Astrocyte of the cerebellum (primary cell): Measurements from ENCODE around the gene PPP2R2D.
"Not testable (repeated sequence)": the region's sequence is repeated elsewhere in the genome, so short reads cannot be mapped to it uniquely, and the experiment has no call there.

Source experiments
- DNase-seq: peaks from one replicate; pipeline ENCODE4 v3.0.0-alpha.2; 2011; ENCODE audit warnings: low read depth
- H3K4me3 ChIP-seq: 2 replicates; pipeline ENCODE4 v1.5.1; 2011; ENCODE audit warnings: mild to moderate bottlenecking, low read depth, low read length, moderate library complexity
- CTCF ChIP-seq: IDR thresholded peaks from 2 replicates; pipeline ENCODE4 v1.5.1; 2012; ENCODE audit warnings: low read length, low read depth, moderate library complexity, mild to moderate bottlenecking; ENCODE audit errors: missing control alignments
- in situ Hi-C: cut with HindIII; loops from 2 replicates; pipeline ENCODE4 v1.10.0; 2017; ENCODE audit warnings: low sequenced_read_pairs

The PPP2R2D gene

GRCh38 chr10:131949041-131949862 is 48.4 kb downstream of the PPP2R2D start:
- in situ Hi-C loops, result no loop called here
- DNase-seq, result no peak
- TF ChIP-seq CTCF, result no peak
- no peak overlapping the region for H3K4me3 ChIP-seq

GRCh38 chr10:131949908-131950307 is 49.1 kb downstream of the PPP2R2D start:
- DNase-seq, H3K4me3 ChIP-seq, in situ Hi-C loops: not testable (repeated sequence)

- no peak overlapping the region for H3K4me3 ChIP-seq
- in situ Hi-C loops, result no loop called here
- TF ChIP-seq CTCF, result no peak
- DNase-seq, result no peak
These were observed 53.7 kb downstream of the PPP2R2D start for GRCh38 chr10:131954356-131954965.

GRCh38 chr10:131955591-131956340 is 55.0 kb downstream of the PPP2R2D start:
- DNase-seq, result no peak
- in situ Hi-C loops, result no loop called here
- no peak overlapping the region for H3K4me3 ChIP-seq
- TF ChIP-seq CTCF, result no peak

GRCh38 chr10:131959841-131960240 is 59.0 kb downstream of the PPP2R2D start:
- in situ Hi-C loops, result no loop called here
- no peak overlapping the region for H3K4me3 ChIP-seq
- no peak for DNase-seq
- no peak for TF ChIP-seq CTCF

- in situ Hi-C loops, result no loop called here
- no peak for TF ChIP-seq CTCF
- DNase-seq, result no peak
- H3K4me3 ChIP-seq, result no peak overlapping the region
These were observed 59.8 kb downstream of the PPP2R2D start for GRCh38 chr10:131960631-131961046.
